Stimulated activated CD4-positive, alpha-beta T cell treated with anti-CD3 and anti-CD28 coated beads, TNF-alpha, amount 100 ng/mL, for 4 hours (primary cell): ENCODE data around the gene TRIP11.

Experiments used
- DNase-seq, 3 experiments: peaks; one replicate each; pipeline ENCODE4 v3.0.0-alpha.2; 2020; ENCODE audit warnings: low read depth in 3 of 3

TRIP11 gene

GRCh38 chr14:92010644-92011043, 29.2 kb downstream of the TRIP11 start:
- no peak for DNase-seq

DNA sequence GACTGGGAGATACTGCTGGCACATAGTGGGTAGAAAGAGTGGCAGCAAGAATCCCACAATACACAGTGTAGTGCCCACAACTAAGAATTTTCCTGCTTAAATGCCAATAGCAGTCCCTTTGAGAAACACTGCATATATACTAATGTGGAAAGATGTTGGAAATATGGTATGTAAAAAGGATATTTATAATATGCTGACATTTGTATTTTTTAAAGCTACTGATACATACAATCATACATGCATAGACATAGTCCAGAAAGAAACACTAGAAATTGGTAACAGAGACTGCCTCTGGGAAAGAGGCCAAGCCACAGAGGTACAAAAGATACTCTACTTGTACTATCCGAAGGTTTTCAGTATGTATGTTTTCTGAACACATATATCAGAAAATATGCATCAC, 30.3 kb downstream of the TRIP11 start:
- no peak for DNase-seq

GRCh38 chr14:92005019-92005418, 34.8 kb downstream of the TRIP11 start:
- DNase-seq: no peak

DNA sequence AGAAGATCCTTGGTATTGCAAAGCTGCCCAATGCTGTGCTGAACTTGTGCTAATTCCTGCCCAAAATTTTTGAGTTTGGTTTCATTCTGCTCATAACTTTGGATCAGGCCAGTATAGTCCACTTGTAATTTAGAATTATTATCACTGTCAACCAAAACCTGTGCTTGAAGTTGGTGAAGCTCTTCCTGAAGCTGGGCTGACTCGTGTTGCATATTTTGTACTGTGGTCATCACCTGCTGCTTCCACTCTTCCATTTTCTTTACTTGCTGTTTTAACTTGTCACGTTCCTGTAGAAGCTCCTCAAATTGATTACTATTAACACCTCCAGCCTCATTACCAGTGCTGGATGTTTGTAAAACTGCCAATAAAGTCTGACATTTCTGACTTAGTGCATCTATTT, 35.8 kb downstream of the TRIP11 start:
- no peak for DNase-seq

GRCh38 chr14:91998667-91999570, 40.9 kb downstream of the TRIP11 start:
- no peak for DNase-seq

GRCh38 chr14:91997492-91997891, 42.4 kb downstream of the TRIP11 start:
- no peak for DNase-seq

DNA sequence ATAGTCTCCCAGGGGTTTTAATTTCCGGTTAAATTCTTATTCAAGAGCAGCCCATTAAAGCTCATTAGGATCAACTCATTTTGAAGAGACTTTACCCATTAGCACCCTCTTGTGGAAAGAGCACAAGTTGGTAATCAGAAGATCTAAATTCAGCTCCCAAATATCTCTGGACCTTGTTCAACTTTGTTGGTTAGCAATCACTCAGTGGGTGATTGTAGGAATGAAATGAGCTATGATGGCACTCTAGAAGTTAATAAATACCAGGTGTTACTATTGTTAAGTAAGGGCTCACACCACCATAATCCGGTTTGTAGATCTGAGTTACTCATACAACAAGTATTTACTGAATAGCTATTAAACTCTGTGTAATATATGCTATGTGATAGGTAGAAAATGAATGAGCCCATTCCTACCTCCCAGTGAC, 42.9 kb downstream of the TRIP11 start:
- no peak for DNase-seq

GRCh38 chr14:91987192-91987591, 52.7 kb downstream of the TRIP11 start:
- DNase-seq: no peak

GRCh38 chr14:91985521-91986255, 54.2 kb downstream of the TRIP11 start:
- no peak for DNase-seq

GRCh38 chr14:91985008-91985407, 54.9 kb downstream of the TRIP11 start:
- DNase-seq: no peak

DNA sequence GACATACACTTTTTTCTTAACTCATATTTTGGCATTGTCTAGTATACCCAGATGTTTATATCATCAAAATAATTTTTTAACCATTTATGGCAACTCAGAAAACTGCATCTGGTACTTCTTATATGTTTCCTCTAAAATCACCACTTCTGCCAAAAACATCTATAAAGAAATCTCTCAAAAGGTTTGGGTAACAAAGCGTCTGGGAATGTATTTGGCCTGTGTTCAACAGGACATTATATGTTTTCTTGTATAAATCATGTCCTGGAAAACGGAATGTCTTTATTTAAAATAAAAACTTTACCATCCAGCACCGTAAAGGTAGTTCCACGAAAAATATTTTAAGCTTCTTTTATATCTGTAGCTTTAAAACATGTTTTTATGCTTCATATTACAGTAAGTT, 56.3 kb downstream of the TRIP11 start:
- no peak for DNase-seq

DNA sequence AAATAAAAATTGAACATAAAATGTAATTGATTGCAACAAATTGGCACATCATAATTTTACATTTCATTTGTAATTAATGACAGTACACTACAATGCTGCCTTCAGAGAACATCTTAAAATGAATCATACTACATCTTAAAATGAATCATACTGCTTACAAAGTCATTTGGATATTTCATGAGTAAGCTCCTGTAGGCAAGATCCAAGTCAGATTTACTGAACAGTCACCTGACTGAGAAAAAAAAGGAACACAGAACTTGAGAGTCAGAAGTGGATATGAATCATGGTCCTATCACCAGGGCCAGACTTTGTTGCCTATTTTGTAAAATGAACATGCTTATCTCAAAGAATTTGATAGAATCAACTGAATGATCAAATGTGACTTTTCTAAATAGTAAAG, 59.7 kb downstream of the TRIP11 start:
- no peak for DNase-seq

GRCh38 chr14:91977884-91978283, 62.0 kb downstream of the TRIP11 start:
- DNase-seq: no peak

- no peak for DNase-seq
Observed at GRCh38 chr14:91975763-91976162, 64.1 kb downstream of the TRIP11 start.

DNA sequence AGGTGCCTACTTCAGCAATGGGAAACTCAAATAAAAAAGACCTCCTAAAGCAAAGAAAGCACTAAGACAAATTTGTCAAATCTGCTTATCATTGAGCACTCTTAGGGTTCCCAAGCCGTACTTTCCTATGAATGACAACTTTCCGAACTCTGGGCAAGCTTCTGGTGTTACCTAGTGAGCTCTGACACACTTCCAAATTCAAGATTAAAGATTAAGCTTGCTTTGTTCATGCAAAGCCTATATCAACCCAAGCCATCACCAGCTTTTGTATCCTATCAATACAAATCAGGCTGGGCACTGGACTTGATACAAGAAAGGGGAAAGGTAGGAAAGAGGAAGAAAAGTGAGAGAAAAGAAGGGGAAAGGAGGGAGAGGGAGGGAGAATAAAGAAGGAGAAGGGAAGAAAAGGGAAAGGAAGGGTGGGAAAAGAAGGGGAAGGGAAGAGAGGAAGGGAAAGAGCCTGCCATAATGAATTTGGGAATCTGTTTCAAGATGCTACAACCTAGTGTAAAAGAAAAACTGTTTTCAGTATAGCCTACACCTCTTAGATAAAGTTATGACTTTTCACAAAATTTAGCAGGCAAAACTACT, 68.6 kb downstream of the TRIP11 start:
- no peak for DNase-seq

DNA sequence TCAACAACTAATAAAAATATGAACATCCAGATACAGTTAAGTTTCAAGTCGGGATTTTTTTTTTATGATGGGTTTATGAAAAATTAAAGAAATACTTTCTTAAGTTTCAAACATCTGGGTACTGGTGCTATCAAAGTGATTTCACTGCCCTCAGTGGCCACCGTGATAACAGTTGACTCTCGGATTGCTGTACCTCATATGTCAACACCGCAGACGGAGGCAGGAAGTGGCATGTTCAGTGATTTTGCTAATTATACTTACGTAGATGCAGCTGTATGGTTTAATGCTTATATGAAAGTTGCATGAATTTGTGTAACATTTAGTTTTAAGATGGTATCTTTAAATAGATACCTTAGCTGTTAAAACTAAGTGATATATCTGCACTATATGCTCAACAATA, 71.6 kb downstream of the TRIP11 start:
- DNase-seq: no peak

DNA sequence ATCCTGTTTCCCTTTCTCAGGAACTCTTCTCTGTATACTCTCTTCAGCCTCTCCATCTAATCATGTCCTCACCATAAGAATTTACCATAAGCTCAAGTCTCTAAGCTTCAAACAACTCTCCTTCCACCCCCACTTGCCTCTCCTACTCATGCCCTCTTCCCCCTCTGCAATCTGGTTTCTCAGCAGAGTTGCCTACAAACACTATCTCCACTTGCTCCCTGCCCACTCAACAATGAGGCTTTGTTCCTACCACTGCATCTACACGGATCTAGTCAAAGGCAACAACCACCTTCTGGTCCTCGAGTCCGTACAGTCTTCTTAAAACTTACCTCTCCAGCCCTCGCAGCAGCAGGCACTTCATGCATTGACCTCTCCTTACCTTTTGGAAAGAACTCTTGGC, 75.1 kb downstream of the TRIP11 start:
- no peak for DNase-seq

- no peak for DNase-seq
Observed at GRCh38 chr14:91964011-91964410, 75.8 kb downstream of the TRIP11 start.

GRCh38 chr14:91963465-91963864, 76.4 kb downstream of the TRIP11 start:
- DNase-seq: no peak

DNA sequence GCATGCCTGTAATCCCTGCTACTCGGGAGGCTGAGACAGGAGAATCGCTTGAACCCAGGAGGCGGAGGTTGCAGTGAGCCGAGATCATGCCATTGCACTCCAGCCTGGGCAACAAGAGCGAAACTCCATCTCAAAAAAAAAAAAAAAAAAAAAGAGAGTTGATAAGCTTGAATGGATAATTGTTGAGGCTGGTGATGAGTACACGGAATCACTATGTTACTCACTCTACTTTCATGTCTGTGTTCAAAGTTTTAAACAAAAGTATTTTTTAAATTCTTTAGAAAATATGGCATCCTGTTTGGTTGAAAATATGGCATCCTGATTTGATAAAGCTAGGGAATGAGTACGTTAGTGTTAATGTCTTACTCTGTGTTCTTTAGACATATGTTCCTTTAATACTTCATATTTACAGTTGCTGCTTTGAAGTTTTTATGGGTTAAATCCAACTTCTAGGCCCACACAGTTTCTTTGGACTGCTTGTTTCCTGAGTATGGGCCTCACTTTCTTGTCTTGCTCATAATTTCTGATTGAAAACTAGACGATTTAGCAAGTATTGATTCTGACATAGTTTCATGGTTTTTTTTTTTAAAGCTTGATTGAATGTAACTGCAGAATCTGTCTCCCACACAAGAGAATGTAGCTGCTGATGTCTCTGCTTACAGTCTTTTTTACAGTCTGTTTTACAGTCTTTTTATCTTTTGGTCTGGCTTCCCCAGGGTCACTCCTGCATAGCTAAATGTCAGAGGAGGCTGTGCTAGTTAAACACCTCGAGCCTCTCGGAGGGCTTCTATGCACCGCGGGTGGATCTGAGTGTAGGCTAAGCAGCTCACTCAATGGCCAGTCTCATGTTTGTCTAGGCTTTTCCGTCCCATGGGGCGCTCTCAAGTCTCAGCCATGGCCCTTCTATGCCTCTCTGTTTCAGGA, 78.3 kb downstream of the TRIP11 start:
- DNase-seq: no peak

DNA sequence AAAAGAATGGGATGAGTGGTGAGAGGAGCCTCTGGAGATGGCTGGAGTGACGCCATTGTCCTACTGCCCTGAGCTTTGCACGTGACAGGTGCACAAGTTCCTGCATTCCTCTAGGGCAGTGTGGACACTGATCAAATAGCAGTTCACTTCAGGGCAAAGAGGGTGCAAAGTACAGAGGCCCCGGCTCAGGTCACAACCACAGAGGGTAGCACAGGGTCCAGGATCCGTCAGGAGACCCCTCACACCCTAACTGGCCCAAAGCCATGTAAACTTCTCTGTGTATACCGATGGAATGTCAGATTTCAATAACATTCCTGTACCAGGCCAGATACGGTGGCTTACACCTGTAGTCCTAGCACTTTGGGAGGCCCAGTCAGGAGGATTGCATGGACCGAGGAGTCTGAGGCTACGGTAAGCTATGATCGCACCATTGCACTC, 82.0 kb downstream of the TRIP11 start:
- DNase-seq: no peak

DNA sequence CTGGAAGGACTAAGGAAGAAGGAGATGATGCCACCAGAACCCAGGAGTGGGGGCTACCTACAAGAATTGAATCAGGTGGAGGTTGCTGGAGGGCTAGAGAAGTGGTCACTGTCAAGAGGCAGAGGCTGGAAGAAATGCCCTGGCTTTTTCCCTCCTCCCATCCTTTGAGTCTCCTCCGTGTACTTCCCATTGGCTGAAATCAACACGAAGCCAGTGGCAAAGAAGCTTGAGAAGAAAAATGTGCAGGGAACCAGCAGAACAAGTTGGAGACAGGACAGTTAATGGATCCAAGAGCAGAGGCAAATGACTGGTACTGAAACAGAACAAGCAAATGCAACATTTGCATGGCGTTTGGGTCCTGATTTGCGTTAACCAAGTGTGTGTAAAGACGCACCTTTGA, 83.2 kb downstream of the TRIP11 start:
- no peak for DNase-seq
